A673 (cell line): Measurements from ENCODE around the gene CPNE5. TPM values are rescaled to one million over a fixed set of nuclear protein-coding genes. Genes with fewer than 3 reads are reported as not detected.

Source experiments
- BruUV-seq: library from RNA; stranded (reverse); fragments of 400-500 nt; replicated peaks from 2 replicates; lab custom pipeline; 2021; lab: Mats Ljungman, UMichigan
- CTCF ChIA-PET: fragments of 300-600 bp; sonication (Branson Sonifier 250); formaldehyde crosslinking; loops from one replicate; lab custom pipeline; 2022; ENCODE audit warnings: antibody characterized with exemption; lab: Charles Lee
- POLR2A ChIA-PET: fragments of 300-600 bp; sonication (Branson Sonifier 250); formaldehyde crosslinking; loops from one replicate; lab custom pipeline; 2022; ENCODE audit warnings: antibody characterized with exemption; ENCODE audit not compliant: low non-redundant PET; lab: Charles Lee
- DNase-seq: peaks from one replicate; pipeline ENCODE4 v3.0.0-alpha.2; 2015; ENCODE audit warnings: low spot score
- H3K27ac ChIP-seq: fragments of 200-600 bp; sonication (generic); 2 replicates; pipeline ENCODE4 v1.5.1; 2016; ENCODE audit warnings: mixed run types, low read depth, mild to moderate bottlenecking, mixed read lengths, antibody characterized with exemption, low read length; ENCODE audit not compliant: poor library complexity, severe bottlenecking
- H3K27me3 ChIP-seq: fragments of 200-600 bp; sonication (generic); replicated peaks from 2 replicates; pipeline ENCODE4 v1.6.1; 2017; ENCODE audit warnings: mixed run types, low read depth, mild to moderate bottlenecking, mixed read lengths, antibody characterized with exemption, low read length; ENCODE audit not compliant: insufficient read depth, poor library complexity
- H3K36me3 ChIP-seq: fragments of 200-600 bp; sonication (generic); 2 replicates; pipeline ENCODE4 v1.6.1; 2016; ENCODE audit warnings: mixed run types, mild to moderate bottlenecking, mixed read lengths, antibody characterized with exemption, low read length; ENCODE audit not compliant: insufficient read depth, poor library complexity, severe bottlenecking
- H3K4me1 ChIP-seq: fragments of 200-600 bp; sonication (generic); 2 replicates; pipeline ENCODE4 v1.6.1; 2017; ENCODE audit warnings: mixed run types, mild to moderate bottlenecking, mixed read lengths, antibody characterized with exemption, low read length; ENCODE audit not compliant: insufficient read depth, poor library complexity, severe bottlenecking
- H3K4me3 ChIP-seq: fragments of 200-600 bp; sonication (generic); 2 replicates; pipeline ENCODE4 v1.5.1; 2016; ENCODE audit warnings: low read depth, mixed run types, mild to moderate bottlenecking, mixed read lengths, low read length; ENCODE audit not compliant: poor library complexity, severe bottlenecking
- H3K9me3 ChIP-seq: fragments of 200-600 bp; sonication (generic); 2 replicates; pipeline ENCODE4 v1.6.1; 2016; ENCODE audit warnings: mixed run types, low read depth, mild to moderate bottlenecking, mixed read lengths, antibody characterized with exemption, low read length; ENCODE audit not compliant: poor library complexity, severe bottlenecking
- EZH2 ChIP-seq: fragments of 200-600 bp; sonication (generic); IDR thresholded peaks from 2 replicates; pipeline ENCODE4 v1.6.1; 2017; ENCODE audit warnings: borderline replicate concordance, low read depth, mild to moderate bottlenecking, mixed read lengths, antibody characterized with exemption, low read length; ENCODE audit not compliant: poor library complexity, severe bottlenecking
- intact Hi-C: fragments of 100-400 bp; cut with micrococcal nuclease; formaldehyde crosslinking; loops from one replicate; pipeline ENCODE4 v1.10.0; 2022; ENCODE audit not compliant: unreplicated experiment
- total RNA-seq: library from RNA; stranded (reverse); gene quantifications from 2 replicates; pipeline ENCODE4 v1.2.3, GENCODE V29; 2021
- TF ChIP-seq, protein P1 (sequence below): fragments of 300-800, 200-600 bp; sonication (generic); conservative IDR thresholded peaks from 2 replicates; pipeline ENCODE4 v1.5.1; 2017; ENCODE audit warnings: low read depth, mild to moderate bottlenecking, antibody characterized with exemption, low read length, moderate library complexity, mixed read lengths

CPNE5 gene
- total RNA-seq, 1 experiment from 2014 or later, result 0.13 TPM

DNA sequence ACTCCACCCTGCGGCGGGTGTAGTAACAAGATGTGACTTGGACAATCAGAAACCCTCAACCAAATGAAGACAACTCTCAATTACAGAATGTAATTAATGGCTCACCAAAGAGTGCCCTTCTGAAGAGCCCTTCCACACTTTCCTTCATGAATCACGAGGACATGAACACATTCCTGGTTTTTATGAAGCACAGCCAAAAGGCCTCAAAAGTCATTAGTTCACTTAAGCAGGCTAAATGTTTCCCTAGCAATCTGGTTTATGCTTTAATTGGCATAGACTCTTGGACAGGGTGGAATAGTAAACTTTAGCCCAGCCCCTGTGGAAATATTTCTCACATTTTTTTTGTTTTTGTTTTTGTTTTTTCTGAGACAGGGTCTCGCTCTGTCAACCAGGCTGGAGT, 20.5 kb downstream of the CPNE5 start:
- H3K27ac ChIP-seq, result no peak overlapping the region
- no peaks in the 10 kb centered on the region for H3K36me3 ChIP-seq
- BruUV-seq, result no TSS peak
- no peak for TF ChIP-seq EZH2
- TF ChIP-seq, protein P1, sequence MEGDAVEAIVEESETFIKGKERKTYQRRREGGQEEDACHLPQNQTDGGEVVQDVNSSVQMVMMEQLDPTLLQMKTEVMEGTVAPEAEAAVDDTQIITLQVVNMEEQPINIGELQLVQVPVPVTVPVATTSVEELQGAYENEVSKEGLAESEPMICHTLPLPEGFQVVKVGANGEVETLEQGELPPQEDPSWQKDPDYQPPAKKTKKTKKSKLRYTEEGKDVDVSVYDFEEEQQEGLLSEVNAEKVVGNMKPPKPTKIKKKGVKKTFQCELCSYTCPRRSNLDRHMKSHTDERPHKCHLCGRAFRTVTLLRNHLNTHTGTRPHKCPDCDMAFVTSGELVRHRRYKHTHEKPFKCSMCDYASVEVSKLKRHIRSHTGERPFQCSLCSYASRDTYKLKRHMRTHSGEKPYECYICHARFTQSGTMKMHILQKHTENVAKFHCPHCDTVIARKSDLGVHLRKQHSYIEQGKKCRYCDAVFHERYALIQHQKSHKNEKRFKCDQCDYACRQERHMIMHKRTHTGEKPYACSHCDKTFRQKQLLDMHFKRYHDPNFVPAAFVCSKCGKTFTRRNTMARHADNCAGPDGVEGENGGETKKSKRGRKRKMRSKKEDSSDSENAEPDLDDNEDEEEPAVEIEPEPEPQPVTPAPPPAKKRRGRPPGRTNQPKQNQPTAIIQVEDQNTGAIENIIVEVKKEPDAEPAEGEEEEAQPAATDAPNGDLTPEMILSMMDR, result no peak
- no peak overlapping the region for H3K4me3 ChIP-seq
- H3K4me1 ChIP-seq, result no peaks in the 10 kb centered on the region
- POLR2A ChIA-PET, result no interaction called here
- no peaks in the 10 kb centered on the region for H3K27me3 ChIP-seq
- no peaks in the 10 kb centered on the region for H3K9me3 ChIP-seq
- intact Hi-C loops, result no loop called here
- no peak for DNase-seq
- CTCF ChIA-PET, result no interaction called here

DNA sequence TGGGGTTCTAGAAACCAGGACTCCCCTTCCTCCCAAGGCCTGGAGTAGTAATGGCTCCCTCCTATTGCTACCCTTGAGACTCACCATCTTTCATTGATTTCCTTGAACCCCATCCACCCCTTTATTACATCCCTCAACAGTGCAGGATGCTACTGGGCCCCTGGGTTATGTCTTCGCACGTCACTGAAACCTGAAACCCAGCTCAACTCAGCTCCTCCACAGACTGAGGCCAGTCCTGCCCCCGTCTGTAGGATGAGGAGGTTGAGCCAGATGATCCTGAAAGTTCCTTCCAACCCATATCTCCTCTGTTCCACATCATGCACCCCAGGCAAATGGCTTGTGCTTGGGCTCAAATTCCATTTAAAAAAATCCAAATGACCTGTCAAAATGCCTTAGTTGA, 21.4 kb downstream of the CPNE5 start:
- no peak overlapping the region for H3K27ac ChIP-seq
- CTCF ChIA-PET, result no interaction called here

DNA sequence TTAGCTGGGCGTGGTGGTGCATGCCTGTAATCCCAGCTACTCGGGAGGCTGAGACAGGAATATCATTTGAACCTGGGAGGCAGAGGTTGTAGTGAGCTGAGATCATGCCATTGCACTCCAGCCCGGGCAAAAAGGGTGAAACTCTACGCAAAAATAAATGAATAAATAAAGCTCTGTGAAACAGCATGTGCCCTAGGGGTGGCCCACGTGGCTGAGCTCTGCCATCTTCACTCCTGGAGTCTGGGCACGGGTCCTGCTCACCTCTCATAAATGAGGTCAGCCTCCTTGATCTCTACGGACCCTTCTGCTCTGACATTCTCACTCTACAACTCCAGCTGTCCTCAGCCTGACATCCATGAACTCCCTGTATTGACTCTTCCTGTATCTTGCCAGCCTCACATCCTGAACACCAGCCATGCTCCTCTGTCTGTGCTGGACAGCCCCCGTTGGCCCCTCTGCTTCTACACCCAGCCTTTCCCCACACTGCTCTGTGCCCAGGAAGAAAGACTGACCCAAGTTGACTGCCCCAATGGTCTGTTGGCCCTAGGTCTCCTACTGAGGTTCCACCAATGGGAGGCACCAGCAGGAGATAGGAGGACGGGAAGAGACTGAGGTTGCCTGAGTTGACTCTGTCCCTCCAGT, 21.9 kb downstream of the CPNE5 start:
- TF ChIP-seq EZH2, result no peak
- TF ChIP-seq, protein P1, result no peak
- H3K27me3 ChIP-seq, result no peaks in the 10 kb centered on the region
- H3K36me3 ChIP-seq, result no peaks in the 10 kb centered on the region
- no peaks in the 10 kb centered on the region for H3K9me3 ChIP-seq
- H3K4me3 ChIP-seq, result no peak overlapping the region
- ChIA-PET POLR2A (interaction anchor here (0.7 kb wide), 1 partner anchor 452 kb away, joined by 3 read pairs; no protein-coding TSS in a partner anchor), CTCF (interaction anchor here (0.8 kb wide), 1 partner anchor 393 kb away, joined by 3 read pairs; no protein-coding TSS in a partner anchor)
- intact Hi-C loops, result no loop called here
- H3K4me1 ChIP-seq, result no peaks in the 10 kb centered on the region
- H3K27ac ChIP-seq, result no peak overlapping the region
- no TSS peak for BruUV-seq
- no peak for DNase-seq

More for the DNA sequence above, 21.4 kb downstream of the CPNE5 start:
- intact Hi-C loops, result no loop called here
- no peaks in the 10 kb centered on the region for H3K4me1 ChIP-seq
- POLR2A ChIA-PET, result interaction anchor here (0.7 kb wide), 1 partner anchor 452 kb away, joined by 3 read pairs; no protein-coding TSS in a partner anchor
- DNase-seq, result no peak
- H3K36me3 ChIP-seq, result no peaks in the 10 kb centered on the region
- no peak overlapping the region for H3K4me3 ChIP-seq
- BruUV-seq, result no TSS peak
- no peaks in the 10 kb centered on the region for H3K27me3 ChIP-seq
- TF ChIP-seq EZH2, result no peak
- TF ChIP-seq, protein P1, result no peak
- no peaks in the 10 kb centered on the region for H3K9me3 ChIP-seq
